Endothelial cell of hepatic sinusoid (primary cell): ENCODE data around the gene CSMD2.

ENCODE experiments used
- in situ Hi-C: cut with HindIII; loops from 2 replicates; pipeline ENCODE4 v1.10.0; 2017; ENCODE audit warnings: low sequenced_read_pairs

Gene CSMD2

GRCh38 chr1:33825506-33825905, 339.5 kb downstream of the CSMD2 start:
- in situ Hi-C loops, result no loop called here

DNA sequence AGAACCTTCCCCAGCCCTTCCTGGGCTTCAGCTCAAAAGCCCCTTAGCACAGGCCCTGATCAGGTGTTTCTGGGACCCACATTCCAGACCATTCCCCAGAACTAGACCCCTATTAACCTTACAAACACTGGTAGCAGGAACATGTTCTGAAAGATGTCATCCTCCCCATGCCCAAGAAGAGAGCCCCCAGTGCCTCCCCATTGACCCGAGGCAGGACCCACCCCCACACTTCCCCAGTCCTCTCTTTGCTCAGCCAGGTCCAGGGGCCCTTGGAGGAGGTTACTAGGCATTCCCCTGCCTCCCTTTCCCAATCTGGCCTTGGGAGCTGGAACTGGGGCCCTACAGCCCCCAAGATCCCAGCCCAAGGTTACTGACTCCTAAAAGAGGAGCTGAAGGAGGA, 340.1 kb downstream of the CSMD2 start:
- in situ Hi-C loops, result no loop called here

DNA sequence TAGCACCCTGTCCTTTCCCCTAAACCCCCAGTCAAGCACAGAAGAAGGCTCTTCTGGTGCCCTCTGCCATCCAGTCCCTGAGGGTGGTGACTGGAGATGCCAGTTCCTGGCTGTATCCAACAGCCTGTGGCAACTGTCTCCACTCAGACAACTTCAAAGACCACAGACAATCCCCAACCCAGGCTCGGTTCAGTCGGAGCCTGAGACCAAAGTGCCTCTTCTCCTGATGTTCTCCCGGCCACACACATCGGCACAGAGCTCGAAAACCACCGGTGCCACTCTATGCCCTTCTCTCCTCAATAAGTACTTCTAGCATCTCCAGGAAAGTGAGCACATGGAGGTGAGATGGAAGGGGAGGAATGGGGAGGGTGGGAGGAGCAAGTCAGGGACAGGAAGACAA, 340.7 kb downstream of the CSMD2 start:
- in situ Hi-C loops, result no loop called here

- in situ Hi-C loops, result no loop called here
Observed at GRCh38 chr1:33823830-33824229, 341.2 kb downstream of the CSMD2 start.

GRCh38 chr1:33823401-33823800, 341.6 kb downstream of the CSMD2 start:
- in situ Hi-C loops, result no loop called here

DNA sequence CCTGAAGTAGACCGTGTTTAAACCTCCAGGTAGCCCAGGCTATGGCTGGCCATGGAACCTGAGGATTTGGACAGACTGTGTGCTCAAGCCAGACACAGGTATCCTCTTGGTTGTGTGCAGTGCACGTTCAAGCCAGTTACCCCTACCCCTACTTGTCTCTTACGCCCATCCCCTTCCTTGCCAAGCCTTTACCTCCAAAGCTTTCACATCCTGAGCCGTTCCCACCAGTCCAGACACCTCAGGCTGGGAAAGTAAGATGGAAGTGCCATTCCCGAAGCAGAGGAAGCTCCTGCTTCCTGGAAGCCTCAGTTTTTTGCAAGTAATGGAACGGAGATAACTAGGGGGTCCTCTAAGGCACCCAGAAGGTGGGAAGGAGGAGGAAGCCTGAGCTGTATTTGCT, 342.6 kb downstream of the CSMD2 start:
- in situ Hi-C loops, result no loop called here

- in situ Hi-C loops, result no loop called here
Observed at GRCh38 chr1:33821291-33821690, 343.7 kb downstream of the CSMD2 start.

DNA sequence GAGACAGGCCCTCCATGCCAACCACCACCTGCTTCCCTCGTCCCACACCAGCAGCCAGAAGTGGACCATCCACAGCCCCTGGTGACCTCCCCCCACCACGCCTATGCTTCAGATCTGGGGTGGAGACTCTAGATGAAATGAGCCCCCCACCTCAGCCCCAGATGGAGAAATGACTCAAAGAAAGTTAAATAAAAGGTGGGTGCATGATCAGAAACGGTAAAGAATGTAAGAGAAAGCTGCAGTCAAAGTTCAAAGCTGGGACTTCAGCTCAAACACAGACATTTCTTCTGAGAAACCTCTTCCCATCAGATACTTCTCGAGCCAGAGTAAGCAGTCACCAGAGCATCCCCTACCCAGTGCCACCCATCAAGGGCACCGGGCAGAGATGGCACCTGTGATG, 344.2 kb downstream of the CSMD2 start:
- in situ Hi-C loops, result no loop called here

DNA sequence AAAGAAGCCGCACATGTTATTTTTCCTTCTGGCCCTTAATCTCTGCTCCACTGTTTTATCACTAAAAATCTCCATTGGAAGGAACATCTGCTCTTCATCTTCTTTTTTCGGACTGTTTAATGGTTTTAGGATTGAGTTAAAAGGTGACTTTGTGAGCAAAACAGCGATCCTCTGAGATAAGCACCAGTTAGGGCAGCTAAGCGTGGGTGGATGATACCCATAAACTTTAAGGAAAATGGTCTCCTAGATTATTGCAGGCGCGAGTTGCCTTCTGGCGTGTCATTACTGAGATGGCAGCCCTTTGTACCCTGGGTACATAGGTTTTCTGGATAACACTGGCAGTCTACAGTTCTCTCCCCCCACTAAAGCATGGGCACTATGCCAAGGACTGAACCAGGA, 345.1 kb downstream of the CSMD2 start:
- in situ Hi-C loops, result loop anchor here (5.0 kb wide), 1 partner anchor 32 kb away; no protein-coding TSS in a partner anchor

- in situ Hi-C loops, result loop anchor here (5.0 kb wide), 1 partner anchor 33 kb away; no protein-coding TSS in a partner anchor
Observed at GRCh38 chr1:33819290-33819912, 345.6 kb downstream of the CSMD2 start.

GRCh38 chr1:33818071-33818470, 347.0 kb downstream of the CSMD2 start:
- in situ Hi-C loops, result loop anchor here (5.0 kb wide), 1 partner anchor 34 kb away; no protein-coding TSS in a partner anchor

DNA sequence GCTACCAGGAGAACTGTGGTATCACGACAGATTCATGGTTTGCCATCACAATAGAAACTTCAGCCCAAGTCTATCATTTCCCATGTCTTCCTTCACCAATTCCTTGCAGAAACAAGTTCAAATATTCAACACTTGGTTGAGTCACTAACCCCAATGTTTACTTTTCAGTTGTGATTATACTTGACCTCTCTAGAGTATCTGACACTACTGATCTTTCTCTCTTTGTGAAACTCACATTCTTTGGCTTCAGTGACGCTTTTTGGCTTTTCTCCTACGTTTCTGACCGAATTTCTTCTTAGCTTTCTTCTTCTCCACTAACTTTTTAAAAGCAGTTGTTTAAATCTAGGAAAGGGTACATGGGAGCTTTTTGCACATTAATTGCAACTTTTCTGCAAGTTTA, 350.0 kb downstream of the CSMD2 start:
- in situ Hi-C loops, result loop anchor here (5.0 kb wide), 1 partner anchor 37 kb away; no protein-coding TSS in a partner anchor

DNA sequence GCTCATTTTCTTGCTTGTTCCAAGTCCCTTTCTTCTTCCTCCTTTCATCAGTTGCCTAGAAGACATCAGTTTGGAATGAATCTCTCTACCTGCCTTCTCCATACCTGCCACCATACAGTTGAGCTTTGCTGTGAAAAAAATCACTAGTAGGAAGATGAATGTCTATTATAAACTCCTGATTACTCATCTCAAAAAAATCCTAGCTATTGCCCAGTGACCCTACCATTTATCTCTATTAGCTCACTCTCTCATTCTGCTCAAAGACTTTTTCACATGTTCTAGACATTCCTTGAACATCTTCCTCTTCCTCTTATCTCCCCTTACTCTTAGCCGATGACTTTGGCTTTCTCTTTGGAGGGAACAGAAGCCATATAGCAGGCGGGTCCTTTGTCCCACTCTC, 350.9 kb downstream of the CSMD2 start:
- in situ Hi-C loops, result no loop called here

- in situ Hi-C loops, result no loop called here
Observed at GRCh38 chr1:33810571-33810970, 354.5 kb downstream of the CSMD2 start.

DNA sequence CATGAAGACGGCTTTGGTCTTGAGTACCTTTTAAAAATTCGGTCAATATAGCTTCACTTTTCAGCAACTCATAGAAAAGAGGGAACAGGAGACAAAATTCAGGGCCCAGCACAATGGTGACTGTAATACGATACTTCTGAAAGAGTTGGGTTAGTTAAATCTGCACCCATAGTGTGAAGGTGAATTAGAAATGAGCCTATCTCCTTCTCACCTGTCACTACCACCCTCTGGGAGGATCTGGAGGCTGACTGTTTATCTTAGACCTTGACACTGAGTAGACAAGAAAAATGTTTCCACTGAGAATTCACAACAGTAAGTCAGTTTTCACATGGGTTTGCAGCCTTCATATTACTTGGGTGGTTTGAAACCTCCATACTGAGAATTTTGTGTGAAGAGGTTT, 359.0 kb downstream of the CSMD2 start:
- in situ Hi-C loops, result loop anchor here (5.0 kb wide), 1 partner anchor 64 kb away; no protein-coding TSS in a partner anchor

DNA sequence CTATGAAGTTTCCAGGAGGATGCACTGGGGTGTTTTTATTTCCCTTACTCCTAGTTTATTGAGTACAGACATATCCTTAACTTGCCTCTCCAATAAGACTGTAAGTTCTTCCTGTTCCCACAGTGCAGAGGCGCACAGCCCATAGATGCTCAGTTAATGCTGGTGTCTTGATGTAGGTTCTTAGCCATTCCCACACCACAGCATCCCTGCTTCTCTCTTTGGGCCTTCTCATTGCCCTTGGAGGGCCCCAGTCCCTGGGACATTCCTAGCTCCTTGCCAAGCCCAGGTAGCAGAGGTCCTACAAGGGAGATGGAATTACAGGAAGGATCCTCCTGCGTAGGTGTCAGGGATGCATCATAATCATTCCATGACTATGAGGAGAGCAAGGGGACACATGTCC, 362.8 kb downstream of the CSMD2 start:
- in situ Hi-C loops, result no loop called here

GRCh38 chr1:33797849-33798248, 367.2 kb downstream of the CSMD2 start:
- in situ Hi-C loops, result no loop called here

- in situ Hi-C loops, result no loop called here
Observed at GRCh38 chr1:33792651-33793050, 372.4 kb downstream of the CSMD2 start.

DNA sequence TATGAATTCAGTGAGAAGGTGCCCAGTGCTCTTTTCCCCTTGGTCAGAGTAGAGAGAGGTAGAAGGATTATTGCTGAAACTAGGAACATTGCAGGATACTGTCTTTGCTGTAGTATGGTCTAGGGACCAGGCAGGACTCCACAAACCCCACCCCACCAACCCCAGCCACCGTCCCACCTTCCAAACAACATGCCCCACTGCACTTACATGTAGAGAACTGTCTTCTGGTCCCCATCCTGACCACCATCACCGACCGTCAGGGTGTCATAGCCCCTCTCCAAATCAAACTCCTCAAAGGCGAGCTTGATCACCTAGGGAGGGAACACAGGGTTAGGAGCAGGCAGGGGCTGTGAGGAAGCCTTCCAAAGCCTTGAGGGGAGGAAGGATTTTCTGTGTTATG, 372.8 kb downstream of the CSMD2 start:
- in situ Hi-C loops, result no loop called here

GRCh38 chr1:33791251-33791650, 373.8 kb downstream of the CSMD2 start:
- in situ Hi-C loops, result no loop called here

- in situ Hi-C loops, result no loop called here
Observed at GRCh38 chr1:33790577-33790976, 374.5 kb downstream of the CSMD2 start.

GRCh38 chr1:33784876-33785275, 380.2 kb downstream of the CSMD2 start:
- in situ Hi-C loops, result no loop called here

DNA sequence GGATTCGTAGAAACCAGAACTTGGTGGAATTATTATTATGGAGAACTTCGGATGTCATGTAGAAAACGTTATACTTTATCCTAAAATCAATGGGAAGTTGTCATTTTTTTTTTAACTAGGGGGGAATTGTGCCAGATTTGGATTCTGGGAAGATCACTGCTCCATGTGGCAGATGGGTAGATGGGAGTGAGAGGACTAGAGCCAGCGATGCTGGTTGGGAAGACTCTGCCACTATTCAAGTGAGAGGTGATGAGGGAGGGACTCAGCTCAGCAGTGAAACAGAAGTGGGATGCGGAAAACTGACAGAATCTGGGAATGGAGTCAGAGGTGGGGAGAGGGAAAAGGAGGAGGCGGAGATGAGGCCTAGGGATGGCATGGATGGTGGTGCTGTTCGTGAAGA, 382.3 kb downstream of the CSMD2 start:
- in situ Hi-C loops, result no loop called here
